Stimulated activated CD8-positive, alpha-beta memory T cell treated with anti-CD3 and anti-CD28 coated beads, Interleukin-12 subunit alpha, Interleukin-12 subunit beta, amount 100 ng/mL, for 1 hour (primary cell): ENCODE measurements around the gene TPRKB.
A peak's percentile ranks its signal among the peaks of the same experiment; 100 is the strongest.
"Not testable (repeated sequence)": the region's sequence is repeated elsewhere in the genome, so short reads cannot be mapped to it uniquely, and the experiment has no call there.

ENCODE experiments used
- DNase-seq: peaks from one replicate; pipeline ENCODE4 v3.0.0-alpha.2; 2020; ENCODE audit warnings: low read depth

Gene TPRKB

DNA sequence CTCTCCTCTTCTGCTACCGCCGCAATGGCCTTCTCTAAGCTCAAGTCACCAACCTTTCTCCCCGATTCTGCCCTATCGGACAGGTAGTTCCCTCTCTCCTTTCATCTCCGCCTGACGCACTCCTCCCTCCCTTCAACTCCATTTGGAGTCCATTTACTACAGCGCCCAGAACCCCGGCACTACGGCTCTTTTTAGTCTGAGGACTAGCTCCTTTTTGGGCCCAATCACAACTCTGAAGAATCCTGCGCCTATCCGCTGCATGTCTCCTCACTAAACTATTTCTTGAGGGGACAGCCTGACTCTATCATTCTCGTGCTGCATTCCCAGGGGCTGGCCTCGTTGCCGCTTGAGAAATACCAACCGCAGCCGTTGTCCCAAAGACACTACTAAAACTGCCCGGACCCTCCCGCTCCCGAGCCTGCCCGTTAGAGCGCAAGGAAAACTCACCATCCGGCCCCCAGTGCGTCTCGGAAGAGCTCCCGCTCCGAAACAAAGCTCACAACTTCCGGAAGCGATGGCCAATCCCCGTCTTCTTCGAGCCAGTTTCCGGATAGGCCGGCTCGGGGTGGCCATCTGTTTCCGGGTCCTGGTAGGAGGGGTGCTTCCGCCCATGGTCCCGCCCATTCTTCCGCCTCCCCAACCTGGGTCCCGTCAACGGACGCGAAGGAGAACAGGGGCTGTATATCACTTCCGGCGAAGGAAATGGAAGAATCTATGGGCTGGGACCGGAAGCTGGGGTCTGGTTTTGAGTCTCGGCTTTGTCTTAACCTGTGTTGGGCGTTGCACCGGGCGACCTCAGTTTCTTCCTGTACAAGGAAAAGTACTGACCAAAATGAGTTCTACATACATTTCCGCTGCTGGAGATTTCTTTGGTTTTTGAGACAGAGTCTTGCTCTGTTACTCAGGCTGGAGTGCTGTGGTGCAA lies at the start of gene TPRKB:
TPRKB (minus strand) TSS at position 491 of the 925 bp plus-strand sequence. CDS start 2,776 bp downstream, outside the sequence.
- DNase-seq = peak; percentile 89

DNA sequence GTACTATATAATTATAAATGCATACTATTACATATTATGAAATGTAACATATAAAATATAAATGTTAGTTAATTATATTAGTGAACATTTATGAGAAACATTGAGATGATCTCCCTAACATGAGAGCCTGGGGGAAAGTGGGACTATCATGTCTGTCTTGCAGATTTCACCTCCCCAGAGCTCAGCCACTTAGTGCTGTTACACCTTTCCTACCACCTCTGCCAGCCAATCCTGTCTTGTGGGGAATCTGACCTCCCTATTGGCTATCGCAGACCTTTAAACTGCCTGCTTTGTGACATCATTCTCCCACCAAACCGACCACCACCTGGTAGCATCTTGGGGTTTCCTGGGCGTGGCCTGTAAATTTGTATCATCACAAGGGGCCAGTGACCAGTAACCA lies 46.7 kb upstream of the TPRKB start, which contains the start of gene C2orf78:
C2orf78 (plus strand) TSS at position 301 of the 400 bp plus-strand sequence. CDS start 127 bp downstream, outside the sequence.
- not testable (repeated sequence) for DNase-seq

DNA sequence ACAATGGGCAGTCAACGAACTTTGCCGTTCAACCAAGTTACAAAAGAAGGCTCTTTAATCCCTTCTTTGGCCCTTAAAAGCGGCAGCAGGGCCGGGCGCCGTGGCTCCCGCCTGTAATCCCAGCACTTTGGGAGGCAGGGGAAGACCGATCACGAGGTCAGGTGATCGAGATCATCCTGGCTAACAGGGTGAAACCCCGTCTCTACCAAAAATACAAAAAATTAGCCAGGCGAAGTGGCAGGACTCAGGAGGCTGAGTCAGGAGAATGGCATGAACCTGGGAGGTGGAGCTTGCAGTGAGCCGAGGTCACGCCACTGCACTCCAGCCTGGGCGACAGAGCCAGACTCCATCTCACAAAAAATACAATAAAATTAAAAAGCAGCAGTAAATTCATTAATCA lies 46.3 kb upstream of the TPRKB start:
- DNase-seq = not testable (repeated sequence)

DNA sequence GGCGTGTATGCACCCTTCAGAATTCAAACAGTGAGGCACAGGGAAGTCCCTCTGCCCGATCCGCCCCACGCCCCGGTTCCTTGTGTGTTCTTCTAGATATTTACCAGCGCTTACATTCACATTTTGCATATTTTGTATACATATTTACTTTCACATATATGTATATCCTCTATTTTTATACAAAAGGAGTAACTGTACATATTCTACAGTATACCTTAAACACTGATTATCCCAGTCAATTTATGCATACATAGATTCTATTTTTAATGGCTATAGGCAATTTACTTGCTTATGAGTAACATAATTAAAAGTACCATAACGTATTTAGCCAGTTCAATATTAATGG lies 43.1 kb upstream of the TPRKB start:
- no peak for DNase-seq

DNA sequence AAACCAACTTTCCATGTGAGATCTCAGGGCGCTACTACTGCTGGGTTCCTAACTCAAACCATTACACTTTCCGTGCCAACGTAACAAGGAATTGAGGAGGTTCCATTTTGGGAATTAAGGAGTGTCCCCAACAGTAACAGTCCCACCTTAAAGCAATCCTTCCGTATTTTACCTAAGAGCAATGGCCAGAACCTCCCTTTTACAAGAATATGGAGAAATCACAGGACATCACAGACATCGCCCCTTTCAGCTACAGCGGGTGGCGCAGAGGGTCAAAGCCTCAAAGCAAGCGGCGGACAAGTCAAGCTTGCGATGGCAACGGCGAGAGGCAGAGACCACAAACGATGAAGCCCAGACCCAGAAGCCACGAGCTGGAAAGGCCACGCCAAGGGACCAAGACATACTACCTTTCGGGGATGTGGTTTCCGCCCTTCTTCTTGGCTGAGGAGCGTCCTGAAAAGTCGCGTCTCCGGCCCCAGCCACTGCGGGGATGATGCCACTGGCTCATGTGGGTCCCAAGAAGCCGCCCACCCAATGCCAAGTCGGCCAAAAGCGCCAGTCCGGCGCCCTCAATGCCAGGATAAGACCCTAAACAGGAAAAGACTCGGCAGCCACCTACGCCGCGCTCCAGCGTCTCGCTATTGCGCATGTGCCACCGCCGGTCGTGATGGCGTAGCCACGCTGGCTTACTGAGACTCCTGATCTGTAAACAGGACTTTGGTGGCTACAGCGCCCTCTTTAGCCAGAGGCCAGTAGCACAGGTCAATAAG lies 42.5 kb upstream of the TPRKB start, which contains the start of gene DUSP11:
DUSP11 (minus strand) TSS at position 637 of the 770 bp plus-strand sequence; CDS start at position 508, 129 bp downstream.
- DNase-seq = peak; percentile 95

DNA sequence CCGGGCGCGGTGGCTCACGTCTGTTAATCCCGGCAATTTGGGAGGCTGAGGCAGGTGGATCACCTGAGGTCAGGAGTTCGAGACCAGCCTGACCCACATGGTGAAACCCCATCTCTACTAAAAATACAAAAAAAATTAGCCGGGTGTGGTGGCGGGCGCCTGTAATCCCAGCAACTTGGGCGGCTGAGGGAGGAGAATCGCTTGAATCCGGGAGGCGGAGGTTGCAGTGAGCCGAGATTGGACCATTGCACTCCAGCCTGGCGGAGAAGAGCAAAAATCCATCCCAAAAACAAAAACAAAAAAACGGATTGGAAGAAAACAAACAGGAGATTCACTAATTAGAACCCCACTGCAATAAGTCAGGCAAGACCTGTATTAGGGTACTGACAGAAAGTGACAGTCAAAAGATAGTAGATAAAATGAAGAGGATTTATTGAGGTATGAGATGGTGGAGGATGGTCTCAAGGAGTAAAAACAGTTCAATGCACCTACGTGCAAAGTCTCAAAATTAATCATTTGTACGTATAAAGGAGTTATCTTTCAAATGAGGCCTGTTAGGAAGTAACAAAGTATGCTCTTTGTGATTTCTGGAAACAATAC lies 41.8 kb upstream of the TPRKB start:
- not testable (repeated sequence) for DNase-seq

DNA sequence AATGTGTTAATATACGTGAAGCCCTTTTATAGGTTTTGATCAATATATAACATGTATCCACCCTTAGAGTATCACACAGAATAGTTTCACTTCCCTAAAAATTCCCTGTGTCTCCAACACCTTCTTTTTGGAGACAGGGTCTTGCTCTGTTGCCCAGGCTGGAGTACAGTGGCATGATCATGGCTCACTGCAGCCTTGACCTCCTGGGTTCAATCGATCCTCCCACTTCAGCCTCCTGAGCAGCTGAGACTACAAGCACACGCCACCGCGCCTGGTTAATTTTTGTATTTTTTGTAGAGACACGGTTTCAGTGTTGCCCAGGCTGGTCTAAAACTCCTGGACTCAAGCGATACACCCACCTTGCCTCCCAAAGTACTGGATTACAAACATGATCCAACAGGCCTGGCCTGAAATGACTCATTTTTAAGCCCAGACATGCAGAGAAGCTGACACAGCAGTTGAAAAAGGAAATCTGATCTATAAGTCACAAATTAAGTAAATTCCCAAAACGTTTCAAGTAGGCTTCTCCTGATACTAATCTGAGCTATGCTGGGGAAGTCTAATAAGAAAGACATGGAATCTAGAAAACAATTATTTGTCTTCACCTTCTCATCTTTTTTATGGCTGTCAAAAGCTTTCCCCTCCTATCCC lies 39.8 kb upstream of the TPRKB start:
- no peak for DNase-seq

DNA sequence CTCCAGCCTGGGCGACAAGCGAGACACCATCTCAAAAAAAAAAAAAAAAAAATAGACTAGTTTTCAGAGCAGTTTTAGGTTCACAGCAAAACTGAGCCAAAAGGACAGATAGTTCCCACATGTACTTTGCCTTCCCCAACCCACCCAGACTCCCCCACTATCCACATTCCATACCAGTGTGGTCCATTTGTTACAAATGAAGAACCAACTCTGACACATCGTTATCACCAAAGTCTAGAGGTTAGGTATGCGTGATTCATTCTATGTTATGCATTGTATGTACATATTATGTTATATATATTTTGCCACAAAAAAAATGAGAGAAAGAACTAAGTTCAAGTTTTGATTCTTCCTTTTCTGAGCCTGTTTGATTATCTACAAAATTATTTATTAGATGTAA lies 39.2 kb upstream of the TPRKB start:
- DNase-seq = no peak

DNA sequence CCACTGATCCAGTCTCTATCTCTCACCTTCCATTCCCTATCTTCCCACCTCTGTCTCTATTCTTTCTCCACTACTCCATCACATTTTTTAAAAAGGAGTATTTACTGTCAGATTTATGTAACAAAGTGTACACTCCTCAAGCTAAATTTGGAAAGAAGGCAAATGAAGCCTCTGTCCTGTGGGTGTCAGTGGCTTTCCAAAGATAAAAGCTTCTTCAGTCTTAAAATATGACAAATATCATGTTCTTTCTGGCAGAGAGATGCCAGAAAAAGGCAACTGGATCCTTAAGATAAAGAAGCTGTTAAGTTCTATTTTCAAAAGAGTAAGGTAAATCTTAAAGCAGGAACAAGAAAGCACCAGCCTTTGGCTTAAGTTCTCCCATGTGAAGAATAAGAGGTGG lies 35.7 kb upstream of the TPRKB start:
- no peak for DNase-seq

DNA sequence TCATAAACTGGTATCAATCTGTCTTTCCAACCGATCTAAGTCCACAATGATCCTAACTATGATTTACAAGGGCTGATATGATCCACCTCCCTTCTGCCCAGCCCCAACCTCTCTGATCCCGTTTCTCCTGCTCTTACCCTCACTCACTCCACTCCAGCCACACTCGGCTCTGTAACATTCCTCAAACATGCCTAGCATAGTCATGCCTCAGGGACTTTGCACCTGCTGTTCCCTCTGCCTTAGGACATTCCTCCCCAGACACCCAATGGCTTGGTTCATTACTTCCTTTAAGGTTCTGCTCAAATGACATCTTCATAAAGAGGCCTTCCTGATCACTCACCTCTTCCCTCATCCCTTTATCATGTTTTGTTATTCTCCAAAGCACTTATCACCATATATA lies 33.6 kb upstream of the TPRKB start:
- DNase-seq = no peak

DNA sequence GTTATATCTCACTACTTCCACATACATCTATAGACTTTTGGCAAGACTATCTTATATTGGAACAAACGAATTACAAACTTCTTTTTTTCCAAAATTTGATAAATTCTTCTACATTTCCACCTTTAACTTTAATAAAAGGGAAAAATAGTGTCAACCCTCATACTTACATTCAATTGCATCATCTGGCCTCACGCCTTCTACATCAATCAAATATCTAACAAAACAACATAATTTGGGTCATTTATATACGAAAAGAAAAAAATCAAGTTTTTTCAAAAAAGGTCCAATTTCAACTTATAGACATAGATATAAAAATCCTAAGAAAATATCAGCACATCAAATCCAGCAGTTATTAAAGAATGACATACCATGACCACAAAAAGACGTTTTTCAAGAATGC lies 29.8 kb upstream of the TPRKB start:
- no peak for DNase-seq

DNA sequence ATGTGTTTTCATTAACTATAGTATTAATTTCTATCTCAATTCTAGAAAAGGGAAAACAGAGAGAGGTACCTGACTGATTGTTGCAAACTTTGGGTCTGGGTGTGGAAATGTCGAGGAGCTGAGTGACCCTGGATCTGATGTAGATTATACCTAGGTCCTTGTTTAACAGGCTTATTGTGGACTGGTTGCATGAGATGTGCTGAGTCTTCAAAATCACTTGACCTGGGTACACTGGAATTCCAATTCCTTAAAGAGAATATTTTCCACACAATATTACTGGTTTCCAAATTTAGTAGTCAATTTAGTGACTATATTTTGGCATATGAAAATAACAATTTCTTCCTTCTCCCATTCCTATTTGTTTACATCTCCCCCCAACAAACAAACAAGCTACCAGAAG lies 29.2 kb upstream of the TPRKB start:
- no peak for DNase-seq

DNA sequence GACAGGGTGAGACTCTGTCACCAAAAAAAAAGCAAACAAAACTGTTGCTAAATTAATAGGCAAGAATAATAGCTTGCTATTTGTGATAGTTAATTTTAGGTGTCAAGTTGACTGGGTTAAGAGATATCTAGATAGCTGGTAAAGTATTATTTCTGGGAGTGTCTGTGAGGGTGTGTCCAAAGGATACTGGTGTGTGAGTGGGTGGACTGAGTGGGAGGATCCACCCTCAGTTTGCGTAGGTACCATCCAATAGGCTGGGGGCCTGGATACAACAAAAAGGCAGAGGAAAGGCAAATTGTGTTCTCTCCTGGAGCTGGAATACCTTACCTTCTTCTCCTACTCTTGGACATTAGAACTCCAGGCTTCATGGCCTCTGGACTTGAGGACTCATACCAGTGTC lies 27.8 kb upstream of the TPRKB start:
- DNase-seq = no peak

DNA sequence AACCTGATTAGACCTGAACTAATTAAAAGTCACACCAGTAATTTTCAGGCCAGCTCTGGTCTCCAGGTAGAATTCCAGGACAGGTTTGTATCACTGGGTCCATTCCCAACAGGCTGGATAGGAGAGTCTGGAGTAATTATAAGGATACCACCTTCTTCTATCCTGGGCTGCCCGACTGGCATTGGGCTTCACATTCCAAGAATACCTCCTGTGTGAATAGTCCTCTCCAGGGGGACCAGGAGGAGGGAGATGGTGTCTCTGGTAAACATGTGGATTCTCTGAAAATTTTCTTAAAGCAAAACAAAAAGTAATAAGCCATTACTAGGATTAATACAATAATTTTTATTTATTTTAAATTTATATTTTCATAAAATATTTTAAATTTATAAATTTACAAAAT lies 25.4 kb upstream of the TPRKB start:
- no peak for DNase-seq

DNA sequence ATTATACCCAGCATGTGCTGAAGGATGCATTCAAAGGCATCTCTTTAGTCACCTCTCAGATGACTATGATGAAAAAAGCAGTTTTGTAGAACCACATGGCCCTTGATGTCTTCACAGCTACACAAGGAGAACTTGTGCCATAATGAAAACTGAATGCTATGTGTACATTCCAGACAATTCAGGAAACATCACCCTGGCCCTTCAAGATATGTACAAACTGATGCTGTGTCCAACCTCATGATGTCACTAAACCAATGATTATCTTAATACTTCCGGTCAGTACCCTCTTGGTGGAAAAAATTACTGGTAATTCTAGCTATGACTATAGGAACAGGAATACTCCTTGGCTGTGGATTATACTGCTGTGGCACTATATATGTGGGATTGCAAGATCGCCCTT lies 22.8 kb upstream of the TPRKB start:
- no peak for DNase-seq

DNA sequence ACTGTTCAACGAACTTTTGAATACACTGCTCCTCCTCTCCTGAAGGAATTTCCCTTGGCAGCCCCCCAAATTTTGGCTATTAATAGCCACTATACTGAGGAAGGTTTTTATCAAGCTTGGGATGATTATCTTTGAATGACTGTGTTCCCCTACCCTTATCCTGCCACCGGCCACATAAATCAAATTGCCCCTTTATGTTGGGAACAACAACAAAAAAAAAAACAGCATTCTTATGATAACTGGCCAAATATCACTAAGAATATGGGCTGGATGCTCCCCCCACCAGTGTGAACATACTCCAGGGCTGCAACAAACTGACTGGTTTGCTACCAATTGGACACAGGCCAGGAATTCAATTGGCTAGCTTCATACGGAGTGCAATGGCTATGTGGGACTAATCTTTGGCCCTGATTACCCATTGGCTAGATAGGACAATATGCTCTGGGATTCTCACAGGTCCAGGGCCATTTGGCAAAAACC lies 22.2 kb upstream of the TPRKB start:
- no peak for DNase-seq

DNA sequence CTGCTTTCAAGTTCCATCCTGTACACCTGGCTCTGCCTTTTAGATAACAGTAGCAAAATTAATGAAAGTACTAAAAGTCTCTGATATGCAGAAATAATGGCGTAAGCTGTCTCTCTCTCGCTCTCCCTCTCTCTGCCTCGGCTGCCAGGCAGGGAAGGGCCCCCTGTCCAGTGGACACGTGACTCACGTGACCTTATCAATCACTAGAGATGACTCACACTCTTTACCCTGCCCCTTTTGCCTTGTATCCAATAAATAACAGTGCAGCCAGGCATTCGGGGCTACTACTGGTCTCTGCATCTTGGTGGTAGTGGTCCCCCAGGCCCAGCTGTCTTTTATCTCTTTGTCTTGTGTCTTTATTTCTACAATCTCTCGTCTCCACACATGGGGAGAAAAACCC lies 17.2 kb upstream of the TPRKB start:
- DNase-seq = not testable (repeated sequence)

DNA sequence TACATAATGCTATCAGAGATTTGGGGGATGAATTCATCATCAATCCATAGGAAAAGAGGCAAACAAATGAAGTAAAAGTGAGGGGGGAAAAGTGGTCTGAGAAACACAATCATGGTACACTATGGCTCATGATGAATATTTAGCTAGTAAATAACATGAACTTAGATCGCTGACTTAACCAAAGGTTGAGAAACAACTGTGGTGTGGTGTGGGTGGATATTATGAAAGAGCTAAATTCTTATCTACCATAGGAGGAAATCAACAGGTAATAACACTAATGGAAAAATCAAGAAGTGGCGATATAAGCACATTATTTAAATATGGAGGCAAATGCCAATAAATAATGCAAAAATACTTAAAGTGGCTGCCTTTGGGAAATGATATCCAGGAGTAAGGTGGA lies 12.2 kb upstream of the TPRKB start:
- DNase-seq = no peak

DNA sequence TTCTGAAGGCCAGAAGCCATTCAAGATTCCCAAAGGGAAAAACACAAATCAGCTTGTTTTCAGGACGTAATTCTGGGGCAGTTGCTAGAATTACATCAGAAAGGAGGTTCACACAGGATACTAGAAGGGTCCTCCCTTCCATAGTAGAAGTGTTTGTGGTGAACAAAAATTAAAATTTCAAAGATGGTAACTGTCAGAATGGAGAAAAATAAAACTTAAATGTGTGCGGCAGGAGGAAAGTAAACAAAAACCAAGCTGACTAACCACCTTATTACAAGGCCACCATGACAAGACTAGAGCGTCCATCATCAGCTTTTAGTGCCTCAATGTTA lies 9.7 kb upstream of the TPRKB start:
- no peak for DNase-seq

DNA sequence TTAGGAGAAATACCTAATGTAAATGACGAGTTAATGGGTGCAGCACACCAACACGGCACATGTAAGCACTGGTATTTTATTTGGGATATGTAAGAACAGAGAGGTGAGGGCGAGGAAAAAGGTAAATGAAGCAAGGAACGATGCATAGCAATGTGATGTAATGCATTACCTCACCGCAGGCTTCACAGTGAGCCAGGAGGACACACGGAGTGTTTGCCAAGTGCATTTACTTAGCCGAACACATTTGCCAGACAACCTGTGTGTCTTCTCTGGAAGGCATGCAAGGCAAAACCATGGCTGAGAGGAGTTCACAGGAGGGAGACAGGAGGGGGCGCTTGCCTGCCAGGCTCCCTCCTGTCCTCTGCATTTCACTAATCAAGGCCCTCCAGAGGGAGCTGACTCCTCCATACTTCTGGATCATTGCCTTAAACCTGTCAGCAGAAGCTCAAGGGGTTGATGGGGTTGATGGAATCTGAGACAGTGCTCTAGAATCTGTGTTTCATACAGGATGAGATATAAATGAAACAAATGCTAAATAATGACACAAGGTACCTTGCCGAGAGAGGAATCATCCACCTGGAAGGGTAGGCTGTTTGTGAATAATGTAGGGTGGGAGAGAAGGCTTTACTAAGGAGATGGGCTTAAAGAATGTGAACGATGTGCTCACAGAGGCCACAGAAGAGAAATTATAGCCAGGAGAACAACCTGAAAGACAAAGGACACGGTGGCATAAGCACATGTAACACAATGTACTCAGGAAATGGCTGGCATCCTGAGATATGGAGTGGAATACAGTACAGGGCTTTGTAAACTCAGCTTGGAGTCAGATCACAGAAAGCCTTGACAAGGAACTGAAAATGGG lies 9.1 kb upstream of the TPRKB start:
- DNase-seq = no peak

DNA sequence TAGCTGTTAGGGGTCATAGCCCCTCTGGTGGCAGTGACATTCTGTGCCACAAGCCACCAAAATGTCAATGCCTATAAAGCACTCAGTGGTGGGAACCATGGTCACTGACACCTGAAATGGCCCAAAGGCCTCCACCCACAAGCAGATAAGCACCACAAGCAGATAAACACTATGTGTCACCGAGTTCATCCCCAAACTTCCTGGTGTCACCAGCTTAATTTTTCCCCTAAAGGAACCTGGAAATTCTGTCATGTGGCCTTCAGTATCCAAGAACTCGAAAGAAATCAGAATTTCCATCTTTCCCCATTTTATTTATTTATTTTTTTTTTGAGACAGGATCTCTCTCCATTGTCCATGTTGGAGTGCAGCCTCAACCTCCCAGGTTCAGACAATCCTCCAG lies 3.6 kb upstream of the TPRKB start:
- no peak for DNase-seq
